Measurements from ENCODE around the gene SPCS3. TPM values are rescaled to one million over a fixed set of nuclear protein-coding genes. Genes with fewer than 3 reads are reported as not detected.

Gene SPCS3
- total RNA-seq, 1 experiment from 2014 or later: 117 TPM

DNA sequence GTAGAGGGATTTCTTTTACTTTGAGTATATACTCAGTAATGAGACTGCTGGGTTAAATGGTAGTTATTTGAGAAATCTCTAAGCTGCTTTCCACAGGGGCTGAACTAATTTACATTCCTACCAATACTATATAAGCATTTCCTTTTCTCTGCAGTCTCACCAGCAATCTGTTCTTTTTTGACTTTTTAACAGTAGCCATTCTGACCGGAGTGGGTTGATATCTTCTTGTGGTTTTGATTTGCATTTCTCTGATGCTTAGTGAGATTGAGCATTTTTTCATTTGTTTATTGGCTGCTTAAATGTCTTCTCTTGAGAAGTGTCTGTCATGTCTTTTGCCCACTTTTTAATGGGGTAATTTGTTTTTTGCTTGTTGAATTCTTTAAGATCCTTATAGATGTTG lies 43.3 kb downstream of the SPCS3 start (continued):
- TF ChIP-seq, protein P1, sequence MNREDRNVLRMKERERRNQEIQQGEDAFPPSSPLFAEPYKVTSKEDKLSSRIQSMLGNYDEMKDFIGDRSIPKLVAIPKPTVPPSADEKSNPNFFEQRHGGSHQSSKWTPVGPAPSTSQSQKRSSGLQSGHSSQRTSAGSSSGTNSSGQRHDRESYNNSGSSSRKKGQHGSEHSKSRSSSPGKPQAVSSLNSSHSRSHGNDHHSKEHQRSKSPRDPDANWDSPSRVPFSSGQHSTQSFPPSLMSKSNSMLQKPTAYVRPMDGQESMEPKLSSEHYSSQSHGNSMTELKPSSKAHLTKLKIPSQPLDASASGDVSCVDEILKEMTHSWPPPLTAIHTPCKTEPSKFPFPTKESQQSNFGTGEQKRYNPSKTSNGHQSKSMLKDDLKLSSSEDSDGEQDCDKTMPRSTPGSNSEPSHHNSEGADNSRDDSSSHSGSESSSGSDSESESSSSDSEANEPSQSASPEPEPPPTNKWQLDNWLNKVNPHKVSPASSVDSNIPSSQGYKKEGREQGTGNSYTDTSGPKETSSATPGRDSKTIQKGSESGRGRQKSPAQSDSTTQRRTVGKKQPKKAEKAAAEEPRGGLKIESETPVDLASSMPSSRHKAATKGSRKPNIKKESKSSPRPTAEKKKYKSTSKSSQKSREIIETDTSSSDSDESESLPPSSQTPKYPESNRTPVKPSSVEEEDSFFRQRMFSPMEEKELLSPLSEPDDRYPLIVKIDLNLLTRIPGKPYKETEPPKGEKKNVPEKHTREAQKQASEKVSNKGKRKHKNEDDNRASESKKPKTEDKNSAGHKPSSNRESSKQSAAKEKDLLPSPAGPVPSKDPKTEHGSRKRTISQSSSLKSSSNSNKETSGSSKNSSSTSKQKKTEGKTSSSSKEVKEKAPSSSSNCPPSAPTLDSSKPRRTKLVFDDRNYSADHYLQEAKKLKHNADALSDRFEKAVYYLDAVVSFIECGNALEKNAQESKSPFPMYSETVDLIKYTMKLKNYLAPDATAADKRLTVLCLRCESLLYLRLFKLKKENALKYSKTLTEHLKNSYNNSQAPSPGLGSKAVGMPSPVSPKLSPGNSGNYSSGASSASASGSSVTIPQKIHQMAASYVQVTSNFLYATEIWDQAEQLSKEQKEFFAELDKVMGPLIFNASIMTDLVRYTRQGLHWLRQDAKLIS (CRISPR knock-in tag; IDR thresholded peaks at IDR 0.05; ENCODE audit: borderline replicate concordance): no peak
- no peak for TF ChIP-seq ZNF138 (CRISPR knock-in tag; conservative IDR thresholded peaks at IDR 0.05)
- TF ChIP-seq, protein P2, sequence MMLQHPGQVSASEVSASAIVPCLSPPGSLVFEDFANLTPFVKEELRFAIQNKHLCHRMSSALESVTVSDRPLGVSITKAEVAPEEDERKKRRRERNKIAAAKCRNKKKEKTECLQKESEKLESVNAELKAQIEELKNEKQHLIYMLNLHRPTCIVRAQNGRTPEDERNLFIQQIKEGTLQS (CRISPR knock-in tag; conservative IDR thresholded peaks at IDR 0.05): no peak
- TF ChIP-seq ZNF263 (CRISPR knock-in tag; IDR thresholded peaks at IDR 0.05; ENCODE audit: low read depth): no peak
- no peak for TF ChIP-seq HMGA2 (CRISPR knock-in tag; IDR thresholded peaks at IDR 0.05)
- TF ChIP-seq, protein P3, sequence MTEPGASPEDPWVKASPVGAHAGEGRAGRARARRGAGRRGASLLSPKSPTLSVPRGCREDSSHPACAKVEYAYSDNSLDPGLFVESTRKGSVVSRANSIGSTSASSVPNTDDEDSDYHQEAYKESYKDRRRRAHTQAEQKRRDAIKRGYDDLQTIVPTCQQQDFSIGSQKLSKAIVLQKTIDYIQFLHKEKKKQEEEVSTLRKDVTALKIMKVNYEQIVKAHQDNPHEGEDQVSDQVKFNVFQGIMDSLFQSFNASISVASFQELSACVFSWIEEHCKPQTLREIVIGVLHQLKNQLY (CRISPR knock-in tag; IDR thresholded peaks at IDR 0.05): no peak
- no peak for TF ChIP-seq ZSCAN18 (CRISPR knock-in tag; IDR thresholded peaks at IDR 0.05)
- no peak for TF ChIP-seq ZNF396 (CRISPR knock-in tag; IDR thresholded peaks at IDR 0.05; ENCODE audit: borderline replicate concordance)

- Mint-ChIP-seq H3K4me1 (peaks cover 5% of the 10 kb centered on the region), H3K4me3 (no peak overlapping the region), H3K27ac (no peak overlapping the region), H3K27me3 (ENCODE audit: low read depth) (no peaks in the 10 kb centered on the region), H3K36me3 (no peaks in the 10 kb centered on the region), H3K9me3 (peaks cover 25% of the 10 kb centered on the region)
- CTCF ChIA-PET: no interaction called here
- ATAC-seq (no peak), DNase-seq (ENCODE audit: low spot score) (no peak)
- POLR2A ChIA-PET: no interaction called here
- TF ChIP-seq, protein P4, sequence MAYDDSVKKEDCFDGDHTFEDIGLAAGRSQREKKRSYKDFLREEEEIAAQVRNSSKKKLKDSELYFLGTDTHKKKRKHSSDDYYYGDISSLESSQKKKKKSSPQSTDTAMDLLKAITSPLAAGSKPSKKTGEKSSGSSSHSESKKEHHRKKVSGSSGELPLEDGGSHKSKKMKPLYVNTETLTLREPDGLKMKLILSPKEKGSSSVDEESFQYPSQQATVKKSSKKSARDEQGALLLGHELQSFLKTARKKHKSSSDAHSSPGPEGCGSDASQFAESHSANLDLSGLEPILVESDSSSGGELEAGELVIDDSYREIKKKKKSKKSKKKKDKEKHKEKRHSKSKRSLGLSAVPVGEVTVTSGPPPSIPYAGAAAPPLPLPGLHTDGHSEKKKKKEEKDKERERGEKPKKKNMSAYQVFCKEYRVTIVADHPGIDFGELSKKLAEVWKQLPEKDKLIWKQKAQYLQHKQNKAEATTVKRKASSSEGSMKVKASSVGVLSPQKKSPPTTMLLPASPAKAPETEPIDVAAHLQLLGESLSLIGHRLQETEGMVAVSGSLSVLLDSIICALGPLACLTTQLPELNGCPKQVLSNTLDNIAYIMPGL (CRISPR knock-in tag; IDR thresholded peaks at IDR 0.05): no peak
- no peak for TF ChIP-seq RELA (CRISPR knock-in tag; IDR thresholded peaks at IDR 0.05; ENCODE audit: borderline replicate concordance)
- no peak for TF ChIP-seq ZNF416 (CRISPR knock-in tag; IDR thresholded peaks at IDR 0.05)
- no peak for TF ChIP-seq MXD4 (CRISPR knock-in tag; IDR thresholded peaks at IDR 0.05; ENCODE audit: borderline replicate concordance)
- TF ChIP-seq, protein P5, sequence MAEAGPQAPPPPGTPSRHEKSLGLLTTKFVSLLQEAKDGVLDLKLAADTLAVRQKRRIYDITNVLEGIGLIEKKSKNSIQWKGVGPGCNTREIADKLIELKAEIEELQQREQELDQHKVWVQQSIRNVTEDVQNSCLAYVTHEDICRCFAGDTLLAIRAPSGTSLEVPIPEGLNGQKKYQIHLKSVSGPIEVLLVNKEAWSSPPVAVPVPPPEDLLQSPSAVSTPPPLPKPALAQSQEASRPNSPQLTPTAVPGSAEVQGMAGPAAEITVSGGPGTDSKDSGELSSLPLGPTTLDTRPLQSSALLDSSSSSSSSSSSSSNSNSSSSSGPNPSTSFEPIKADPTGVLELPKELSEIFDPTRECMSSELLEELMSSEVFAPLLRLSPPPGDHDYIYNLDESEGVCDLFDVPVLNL (CRISPR knock-in tag; IDR thresholded peaks at IDR 0.05; ENCODE audit: borderline replicate concordance, low read depth): no peak
- no peak for TF ChIP-seq ZNF121 (CRISPR knock-in tag; IDR thresholded peaks at IDR 0.05)
- TF ChIP-seq IRF2 (CRISPR knock-in tag; IDR thresholded peaks at IDR 0.05; ENCODE audit: borderline replicate concordance, low read depth): no peak
- TF ChIP-seq SMAD4 (CRISPR knock-in tag; IDR thresholded peaks at IDR 0.05): no peak
- no peak for TF ChIP-seq ZNF396 (CRISPR knock-in tag; IDR thresholded peaks at IDR 0.05; ENCODE audit: borderline replicate concordance)
- TF ChIP-seq FOXP4 (CRISPR knock-in tag; IDR thresholded peaks at IDR 0.05): no peak
- no peak for TF ChIP-seq ZNF317 (CRISPR knock-in tag; IDR thresholded peaks at IDR 0.05; ENCODE audit: borderline replicate concordance, low read depth)
These were observed 48.2 kb downstream of the SPCS3 start for GRCh38 chr4:176367771-176368465.

Measured in WTC11 (cell line).